Caco-2 (cell line): ENCODE measurements around the gene ADRA2B. TPM values are rescaled to one million over a fixed set of nuclear protein-coding genes. Genes with fewer than 3 reads are reported as not detected.

Experiments
- BruUV-seq: library from RNA; stranded (reverse); fragments of 400-500 nt; replicated peaks from 2 replicates; lab custom pipeline; 2021; lab: Mats Ljungman, UMichigan
- CTCF ChIA-PET: fragments of 300-600 bp; sonication (Branson Sonifier 250); formaldehyde crosslinking; loops from one replicate; lab custom pipeline; 2022; ENCODE audit warnings: antibody characterized with exemption; lab: Charles Lee
- POLR2A ChIA-PET: fragments of 300-600 bp; sonication (Branson Sonifier 250); formaldehyde crosslinking; loops from one replicate; lab custom pipeline; 2022; ENCODE audit warnings: antibody characterized with exemption; lab: Charles Lee
- DNase-seq, 2 experiments: peaks; one replicate each; pipeline versions ENCODE4 v3.0.0 to v3.0.0-alpha.2; 2020 to 2022
- H3K27me3 ChIP-seq: replicated peaks from 2 replicates; pipeline ENCODE4 v1.6.0; 2011; ENCODE audit warnings: low read length; ENCODE audit not compliant: control insufficient read depth, insufficient read depth
- H3K36me3 ChIP-seq: 2 replicates; pipeline ENCODE4 v1.5.1; 2011; ENCODE audit warnings: low read length; ENCODE audit not compliant: control insufficient read depth, insufficient read depth
- H3K4me1 ChIP-seq: fragments of 250-450 bp; sonication (Bioruptor Pico); 2 replicates; pipeline ENCODE4 v1.5.1; 2020; ENCODE audit warnings: mild to moderate bottlenecking
- H3K4me3 ChIP-seq: 2 replicates; pipeline ENCODE4 v1.5.1; 2011; ENCODE audit warnings: low read depth, mild to moderate bottlenecking, control low read depth, low read length
- H3K9me3 ChIP-seq: fragments of 250-450 bp; sonication (Bioruptor Pico); 2 replicates; pipeline ENCODE4 v1.5.1; 2020; ENCODE audit warnings: mild to moderate bottlenecking, moderate library complexity
- H3K27ac Mint-ChIP-seq: one replicate; pipeline ENCODE4 v1.8.0; 2022; ENCODE audit warnings: mixed read lengths; ENCODE audit not compliant: unreplicated experiment
- H3K27me3 Mint-ChIP-seq: one replicate; pipeline ENCODE4 v1.8.0; 2022; ENCODE audit warnings: mixed read lengths; ENCODE audit not compliant: insufficient read depth, unreplicated experiment
- H3K36me3 Mint-ChIP-seq: one replicate; pipeline ENCODE4 v1.8.0; 2022; ENCODE audit warnings: mild to moderate bottlenecking, mixed read lengths; ENCODE audit not compliant: insufficient read depth, unreplicated experiment
- H3K4me1 Mint-ChIP-seq: one replicate; pipeline ENCODE4 v1.8.0; 2022; ENCODE audit warnings: low read depth, mixed read lengths; ENCODE audit not compliant: unreplicated experiment
- H3K4me3 Mint-ChIP-seq: one replicate; pipeline ENCODE4 v1.8.0; 2022; ENCODE audit warnings: mild to moderate bottlenecking, moderate library complexity, mixed read lengths; ENCODE audit not compliant: unreplicated experiment
- H3K9me3 Mint-ChIP-seq: one replicate; pipeline ENCODE4 v1.8.0; 2022; ENCODE audit warnings: mixed read lengths; ENCODE audit not compliant: unreplicated experiment
- intact Hi-C: fragments of 100-400 bp; cut with micrococcal nuclease; formaldehyde crosslinking; loops from one replicate; pipeline ENCODE4 v1.10.0; 2022; ENCODE audit not compliant: unreplicated experiment
- total RNA-seq: library from RNA; stranded (reverse); gene quantifications from 2 replicates; pipeline ENCODE4 v1.2.3, GENCODE V29; 2022
- TF ChIP-seq, protein P1 (sequence below), 2 experiments: fragments of 200-600 bp in 1 of 2; IDR thresholded peaks; 1 replicate in 1 of 2; 2 replicates in 1 of 2; pipeline versions ENCODE4 v1.5.1 to v1.8.0; 2011 to 2022; ENCODE audit warnings: antibody characterized with exemption in 1 of 2, control low read depth in 1 of 2, inconsistent platforms in 1 of 2, low read depth in 1 of 2, low read length in 1 of 2, mild to moderate bottlenecking in 1 of 2, moderate library complexity in 1 of 2; ENCODE audit not compliant: insufficient read depth in 1 of 2, severe bottlenecking in 1 of 2, unreplicated experiment in 1 of 2

Gene ADRA2B
- total RNA-seq, 1 experiment from 2014 or later = 0.20 TPM

DNA sequence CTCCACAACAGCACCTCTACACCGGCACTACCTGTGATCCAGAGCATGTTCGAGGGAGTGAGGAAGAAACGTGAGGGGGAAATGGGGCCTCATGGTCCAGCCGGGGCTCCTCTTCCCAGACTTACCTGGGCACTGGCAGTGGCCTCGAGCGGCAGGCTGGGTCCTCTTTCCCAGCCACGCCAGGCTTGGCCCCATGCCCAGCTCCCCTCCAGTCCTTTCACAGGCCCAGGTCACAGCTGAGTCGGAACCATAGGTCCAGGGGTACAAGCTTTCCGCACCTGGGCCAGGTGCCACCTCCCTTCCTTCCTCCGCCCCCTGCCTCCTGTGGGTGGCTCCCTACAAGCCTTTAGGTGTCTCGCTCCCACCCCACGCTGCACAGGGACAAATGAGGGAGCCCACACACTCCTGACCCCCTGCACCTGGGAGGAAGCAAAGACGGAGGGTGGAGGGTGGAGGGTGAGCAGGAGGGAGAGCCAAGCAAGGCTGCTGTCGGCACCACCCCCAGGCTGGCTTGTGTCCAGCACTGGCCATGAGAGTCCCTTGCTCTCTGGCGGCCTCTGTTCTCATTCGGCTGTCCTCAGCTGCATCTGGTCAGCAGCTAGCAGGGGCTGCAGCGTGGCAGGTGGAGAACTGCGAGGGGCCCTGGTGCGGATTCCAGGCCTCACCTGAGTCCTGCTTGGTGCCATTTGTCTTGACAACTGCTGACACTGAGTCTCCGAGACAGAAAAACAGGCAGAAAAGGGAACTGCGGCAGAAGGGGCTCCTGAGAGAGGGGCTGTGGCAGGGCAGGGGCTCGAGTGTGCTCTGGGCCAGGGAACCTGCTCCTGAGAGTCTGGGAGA, 26.8 kb downstream of the ADRA2B start:
- Mint-ChIP-seq H3K4me3 (no peak overlapping the region), H3K9me3 (no peaks in the 10 kb centered on the region), H3K27me3 (no peaks in the 10 kb centered on the region), H3K36me3 (no peaks in the 10 kb centered on the region), H3K27ac (no peak overlapping the region), H3K4me1 (no peaks in the 10 kb centered on the region)
- Histone ChIP-seq H3K4me1 (no peaks in the 10 kb centered on the region), H3K9me3 (no peaks in the 10 kb centered on the region; the same call in none of the 2 replicates), H3K27me3 (no peaks in the 10 kb centered on the region), H3K36me3 (no peaks in the 10 kb centered on the region), H3K4me3 (no peak overlapping the region)
- peak in 1 of 2 experiments; percentile 28 for DNase-seq
- ChIA-PET CTCF (no interaction called here), POLR2A (no interaction called here)
- TF ChIP-seq, protein P1, sequence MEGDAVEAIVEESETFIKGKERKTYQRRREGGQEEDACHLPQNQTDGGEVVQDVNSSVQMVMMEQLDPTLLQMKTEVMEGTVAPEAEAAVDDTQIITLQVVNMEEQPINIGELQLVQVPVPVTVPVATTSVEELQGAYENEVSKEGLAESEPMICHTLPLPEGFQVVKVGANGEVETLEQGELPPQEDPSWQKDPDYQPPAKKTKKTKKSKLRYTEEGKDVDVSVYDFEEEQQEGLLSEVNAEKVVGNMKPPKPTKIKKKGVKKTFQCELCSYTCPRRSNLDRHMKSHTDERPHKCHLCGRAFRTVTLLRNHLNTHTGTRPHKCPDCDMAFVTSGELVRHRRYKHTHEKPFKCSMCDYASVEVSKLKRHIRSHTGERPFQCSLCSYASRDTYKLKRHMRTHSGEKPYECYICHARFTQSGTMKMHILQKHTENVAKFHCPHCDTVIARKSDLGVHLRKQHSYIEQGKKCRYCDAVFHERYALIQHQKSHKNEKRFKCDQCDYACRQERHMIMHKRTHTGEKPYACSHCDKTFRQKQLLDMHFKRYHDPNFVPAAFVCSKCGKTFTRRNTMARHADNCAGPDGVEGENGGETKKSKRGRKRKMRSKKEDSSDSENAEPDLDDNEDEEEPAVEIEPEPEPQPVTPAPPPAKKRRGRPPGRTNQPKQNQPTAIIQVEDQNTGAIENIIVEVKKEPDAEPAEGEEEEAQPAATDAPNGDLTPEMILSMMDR (IDR thresholded peaks at IDR 0.05; ENCODE audit: insufficient read depth in 1 of 2, low read depth in 1 of 2, low read length in 1 of 2, severe bottlenecking in 1 of 2, unreplicated experiment in 1 of 2) = no peak
- no TSS peak for BruUV-seq
- intact Hi-C loops = no loop called here

- CTCF ChIA-PET = no interaction called here
- no peak overlapping the region for H3K4me3 Mint-ChIP-seq
Measured at GRCh38 chr2:96088340-96089335, 27.7 kb downstream of the ADRA2B start.

More at GRCh38 chr2:96088340-96089335, 27.7 kb downstream of the ADRA2B start:
- peak in 1 of 2 experiments; percentile 35 for DNase-seq
- Histone ChIP-seq H3K4me1 (no peaks in the 10 kb centered on the region), H3K4me3 (no peak overlapping the region), H3K9me3 (no peaks in the 10 kb centered on the region; the same call in none of the 2 replicates), H3K36me3 (no peaks in the 10 kb centered on the region), H3K27me3 (no peaks in the 10 kb centered on the region)
- Mint-ChIP-seq H3K4me1 (no peaks in the 10 kb centered on the region), H3K27ac (no peak overlapping the region), H3K36me3 (no peaks in the 10 kb centered on the region), H3K27me3 (no peaks in the 10 kb centered on the region), H3K9me3 (no peaks in the 10 kb centered on the region)
- POLR2A ChIA-PET = no interaction called here
- TF ChIP-seq, protein P1 (IDR thresholded peaks at IDR 0.05; ENCODE audit: insufficient read depth in 1 of 2, low read depth in 1 of 2, low read length in 1 of 2, severe bottlenecking in 1 of 2, unreplicated experiment in 1 of 2) = no peak
- BruUV-seq = no TSS peak
- intact Hi-C loops = no loop called here
